ENCODE results near the gene PLCE1.
"Not testable (repeated sequence)": the region's sequence is repeated elsewhere in the genome, so short reads cannot be mapped to it uniquely, and the experiment has no call there.

Gene PLCE1

GRCh38 chr10:93958834-93959233, 34.9 kb upstream of the PLCE1 start:
- H3K36me3 ChIP-seq (ENCODE audit: insufficient read depth, low read length), result no peaks in the 10 kb centered on the region
- no peaks in the 10 kb centered on the region for H3F3A ChIP-seq (ENCODE audit: low read depth)
- no peaks in the 10 kb centered on the region for H3K79me2 ChIP-seq (ENCODE audit: insufficient read depth, low read length)
- H3K4me1 ChIP-seq (ENCODE audit: insufficient read depth, low read length, poor library complexity, severe bottlenecking), result no peaks in the 10 kb centered on the region
- H3K9me3 ChIP-seq (ENCODE audit: insufficient read depth, low read depth, low read length), result no peaks in the 10 kb centered on the region
- 0 out of 2 replicates have a peak, but pooled peaks cover 3% of the 10 kb centered on the region for H3K9me2 ChIP-seq (replicated peaks; ENCODE audit: low read depth, low read length)
- TF ChIP-seq CTCF (conservative IDR thresholded peaks at IDR 0.05; ENCODE audit: low read length) (no peak), EZH2phosphoT487 (IDR thresholded peaks at IDR 0.05; ENCODE audit: borderline replicate concordance) (no peak)
- no peak overlapping the region for H2AFZ ChIP-seq (ENCODE audit: low read length)
- H3K27me3 ChIP-seq (ENCODE audit: insufficient read depth, low read length, poor library complexity, severe bottlenecking), result no peaks in the 10 kb centered on the region
- no peaks in the 10 kb centered on the region for H4K20me1 ChIP-seq (ENCODE audit: insufficient read depth, low read length, poor library complexity, severe bottlenecking)
- H3K9ac ChIP-seq (ENCODE audit: low read depth, low read length, poor library complexity, severe bottlenecking), result no peak overlapping the region
- H3K4me2 ChIP-seq (ENCODE audit: low read depth, low read length, poor library complexity, severe bottlenecking), result no peak overlapping the region
- no peak overlapping the region for H3K4me3 ChIP-seq (ENCODE audit: low read length, poor library complexity, severe bottlenecking)

GRCh38 chr10:93960988-93961387, 32.7 kb upstream of the PLCE1 start:
- not testable (repeated sequence) for H3K27me3 ChIP-seq (ENCODE audit: insufficient read depth, low read length, poor library complexity, severe bottlenecking); H4K20me1 ChIP-seq (ENCODE audit: insufficient read depth, low read length, poor library complexity, severe bottlenecking); H2AFZ ChIP-seq (ENCODE audit: low read length); H3K4me2 ChIP-seq (ENCODE audit: low read depth, low read length, poor library complexity, severe bottlenecking); H3K4me3 ChIP-seq (ENCODE audit: low read length, poor library complexity, severe bottlenecking); H3K79me2 ChIP-seq (ENCODE audit: insufficient read depth, low read length); H3K9me2 ChIP-seq (replicated peaks; ENCODE audit: low read depth, low read length); H3K9me3 ChIP-seq (ENCODE audit: insufficient read depth, low read depth, low read length); H3K36me3 ChIP-seq (ENCODE audit: insufficient read depth, low read length); H3K9ac ChIP-seq (ENCODE audit: low read depth, low read length, poor library complexity, severe bottlenecking); H3K4me1 ChIP-seq (ENCODE audit: insufficient read depth, low read length, poor library complexity, severe bottlenecking); H3F3A ChIP-seq (ENCODE audit: low read depth)

GRCh38 chr10:93962973-93963372, 30.8 kb upstream of the PLCE1 start:
- Histone ChIP-seq H3K4me1 (ENCODE audit: insufficient read depth, low read length, poor library complexity, severe bottlenecking) (no peaks in the 10 kb centered on the region), H2AFZ (ENCODE audit: low read length) (no peak overlapping the region)

More at GRCh38 chr10:93962973-93963372, 30.8 kb upstream of the PLCE1 start:
- no peaks in the 10 kb centered on the region for H3K27me3 ChIP-seq (ENCODE audit: insufficient read depth, low read length, poor library complexity, severe bottlenecking)
- no peaks in the 10 kb centered on the region for H3K9me3 ChIP-seq (ENCODE audit: insufficient read depth, low read depth, low read length)
- no peaks in the 10 kb centered on the region for H4K20me1 ChIP-seq (ENCODE audit: insufficient read depth, low read length, poor library complexity, severe bottlenecking)
- no peaks in the 10 kb centered on the region for H3K36me3 ChIP-seq (ENCODE audit: insufficient read depth, low read length)
- H3K4me2 ChIP-seq (ENCODE audit: low read depth, low read length, poor library complexity, severe bottlenecking), result no peak overlapping the region
- H3K79me2 ChIP-seq (ENCODE audit: insufficient read depth, low read length), result no peaks in the 10 kb centered on the region
- no peaks in the 10 kb centered on the region for H3F3A ChIP-seq (ENCODE audit: low read depth)
- H3K4me3 ChIP-seq (ENCODE audit: low read length, poor library complexity, severe bottlenecking), result no peak overlapping the region
- no peak overlapping the region for H3K9ac ChIP-seq (ENCODE audit: low read depth, low read length, poor library complexity, severe bottlenecking)
- no peaks in the 10 kb centered on the region for H3K9me2 ChIP-seq (replicated peaks; ENCODE audit: low read depth, low read length)
- TF ChIP-seq CTCF (conservative IDR thresholded peaks at IDR 0.05; ENCODE audit: low read length), result no peak
- no peak for TF ChIP-seq EZH2phosphoT487 (IDR thresholded peaks at IDR 0.05; ENCODE audit: borderline replicate concordance)
